Stimulated activated CD4-positive, alpha-beta T cell treated with anti-CD3 and anti-CD28 coated beads, Interleukin-12 subunit alpha, Interleukin-12 subunit beta, amount 100 ng/mL, for 48 hours (primary cell): ENCODE data around the gene ABHD17A.
"Not testable (repeated sequence)": the region's sequence is repeated elsewhere in the genome, so short reads cannot be mapped to it uniquely, and the experiment has no call there.

Experiments
- DNase-seq, 3 donors: peaks; one replicate each; pipeline ENCODE4 v3.0.0-alpha.2; 2020; ENCODE audit warnings: low read depth in 2 of 3, low spot score in 1 of 3

ABHD17A gene

DNA sequence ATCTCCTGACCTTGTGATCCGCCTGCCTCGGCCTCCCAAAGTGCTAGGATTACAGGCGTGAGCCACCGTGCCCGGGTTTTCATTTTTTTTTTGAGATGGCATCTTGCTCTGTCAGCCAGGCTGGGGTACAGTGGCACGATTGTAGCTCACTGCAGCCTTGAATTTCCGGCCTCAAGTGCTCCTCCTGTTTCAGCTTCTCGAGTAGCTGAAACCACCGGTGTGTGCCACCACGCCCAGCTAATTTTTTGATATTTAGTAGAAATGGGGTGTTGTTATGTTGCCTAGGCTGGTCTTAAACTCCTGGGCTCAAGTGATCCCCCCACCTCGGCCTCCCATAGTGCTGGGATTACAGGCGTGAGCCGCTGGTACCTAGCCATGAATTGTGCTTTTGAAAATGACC, 25.8 kb upstream of the ABHD17A start:
- DNase-seq: no peak

DNA sequence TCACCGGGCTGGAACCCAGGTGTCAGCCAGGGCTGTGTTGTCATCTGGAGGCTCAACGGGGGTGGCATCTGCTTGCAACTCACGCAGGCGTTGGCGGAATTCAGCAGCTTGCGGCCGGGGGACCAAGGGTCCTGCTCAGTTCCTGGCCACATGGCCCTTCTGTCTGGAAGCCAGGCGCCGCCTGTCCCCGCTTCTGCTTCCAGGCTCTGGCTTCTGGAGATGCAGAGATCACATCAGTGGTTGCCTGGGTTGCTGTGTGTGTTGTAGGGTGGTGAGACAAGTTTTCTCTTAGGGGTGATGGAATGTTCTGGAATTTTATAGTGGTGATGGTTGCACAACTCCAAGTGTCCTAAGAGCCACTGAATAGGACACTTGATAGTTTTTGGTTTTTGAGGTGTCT, 24.9 kb upstream of the ABHD17A start:
- no peak for DNase-seq

- DNase-seq: no peak
Observed at GRCh38 chr19:1909761-1910080, 24.4 kb upstream of the ABHD17A start.

DNA sequence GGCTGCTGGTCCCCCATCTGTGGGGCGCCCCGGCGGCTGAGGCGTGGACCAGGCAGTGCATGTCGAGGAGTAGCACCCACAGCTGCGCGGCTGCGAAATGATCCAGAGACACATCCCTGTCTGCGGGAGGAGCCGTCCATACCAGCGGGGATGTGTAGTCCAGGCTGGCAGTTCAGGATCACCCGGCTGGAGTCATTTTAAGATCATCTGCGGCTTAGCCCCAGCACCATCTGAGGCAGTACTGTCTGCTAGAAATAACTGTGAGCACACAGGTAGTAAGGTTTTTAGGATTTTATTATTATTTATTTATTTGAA, 23.0 kb upstream of the ABHD17A start:
- no peak for DNase-seq

DNA sequence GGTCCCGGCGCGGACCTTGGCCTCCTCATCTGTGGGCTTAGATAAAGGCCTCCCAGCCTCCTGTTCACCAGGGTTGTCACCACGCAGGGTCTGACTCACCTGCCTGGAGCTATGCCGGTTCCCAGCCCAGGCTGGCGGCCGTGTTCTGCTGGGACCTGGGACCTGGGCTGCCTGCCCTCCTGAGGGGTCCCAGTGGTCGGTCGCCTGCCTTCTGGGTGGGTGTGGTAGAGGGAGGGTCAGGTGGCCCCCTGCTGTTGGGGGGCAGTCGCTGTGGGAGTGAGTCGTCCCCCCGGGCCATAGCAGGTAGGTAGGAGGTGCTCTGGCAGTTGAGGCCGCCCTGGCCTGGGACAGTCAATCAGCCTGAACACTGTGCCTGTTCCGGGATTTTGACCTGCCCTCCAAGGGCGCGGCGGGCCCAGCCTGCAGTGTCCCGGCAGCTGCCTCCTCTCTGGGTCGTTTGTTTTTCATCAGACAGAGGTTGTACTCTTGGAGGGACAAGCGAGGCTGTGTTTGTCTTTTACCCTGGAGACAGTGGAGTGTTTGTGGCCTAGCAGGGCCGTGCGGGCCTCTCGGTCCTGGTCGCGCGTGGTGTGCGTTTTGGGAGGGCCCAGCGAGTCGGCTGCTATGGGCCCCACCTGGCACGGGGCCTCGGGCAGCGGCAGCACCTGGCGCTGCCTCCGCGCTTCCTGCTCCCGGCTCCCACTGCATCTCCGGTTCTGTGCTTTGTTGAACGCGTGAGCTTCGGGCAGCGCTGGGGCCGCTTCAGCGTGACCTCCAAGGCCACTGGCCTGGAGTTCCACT, 22.5 kb upstream of the ABHD17A start:
- no peak for DNase-seq

DNA sequence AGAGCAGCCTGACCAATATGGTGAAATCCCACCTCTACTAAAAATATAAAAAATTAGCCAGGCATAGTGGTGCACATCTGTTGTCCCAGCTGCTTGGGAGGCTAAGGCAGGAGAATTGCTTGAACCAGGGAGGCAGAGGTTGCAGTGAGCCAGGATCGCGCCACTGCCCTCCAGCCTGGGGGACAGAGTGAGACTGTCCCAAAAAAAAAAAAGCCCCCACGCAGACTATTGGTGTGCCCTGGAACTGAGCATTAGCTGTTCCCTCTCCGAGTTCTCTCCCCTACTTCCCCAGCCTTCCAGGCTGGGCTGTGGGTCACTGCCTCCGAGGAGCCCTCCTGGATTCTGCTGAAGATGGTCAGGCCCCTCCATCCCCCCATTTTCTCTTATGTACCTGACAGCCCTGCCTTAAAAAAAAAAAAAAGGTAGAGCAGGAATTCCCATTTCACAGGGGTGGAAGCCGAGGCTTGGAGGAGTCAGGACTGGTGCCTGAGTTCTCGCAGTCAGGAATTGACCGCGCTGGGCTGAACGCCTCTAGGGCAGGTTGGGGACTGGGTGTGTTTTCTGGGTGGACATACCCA, 21.8 kb upstream of the ABHD17A start:
- no peak for DNase-seq

- no peak for DNase-seq
Observed at GRCh38 chr19:1905863-1906375, 20.6 kb upstream of the ABHD17A start.

- peak; percentile 96 to 99 (median 98) for DNase-seq
Observed at GRCh38 chr19:1905110-1905862, 20.0 kb upstream of the ABHD17A start, which contains the start of the genes ADAT3 and SCAMP4. Gene ADAT3 (plus strand): TSS chr19:1905399. CDS start chr19:1912048, 6,649 bp downstream. Gene SCAMP4 (plus strand): TSS chr19:1905399. CDS start chr19:1915020, 9,621 bp downstream.

- DNase-seq: no peak
Observed at GRCh38 chr19:1904860-1905109, 19.5 kb upstream of the ABHD17A start.

DNA sequence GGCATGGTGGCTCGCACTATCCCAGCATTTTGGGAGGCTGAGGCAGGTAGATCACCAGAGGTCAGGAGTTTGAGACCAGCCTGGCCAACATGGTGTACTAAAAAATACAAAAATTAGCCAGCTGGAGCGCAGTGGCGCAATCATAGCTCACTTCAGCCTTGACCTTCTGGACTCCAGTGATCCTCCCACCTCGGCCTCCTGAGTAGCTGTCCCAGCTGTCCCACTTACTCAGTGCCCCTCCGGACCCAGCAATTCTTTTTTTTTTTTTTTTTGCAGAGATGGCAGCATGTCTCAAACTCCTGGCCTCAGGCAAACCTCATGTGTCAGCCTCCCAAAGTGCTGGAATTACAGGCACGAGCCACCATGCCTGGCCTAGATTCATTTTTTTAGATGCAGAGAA, 17.6 kb upstream of the ABHD17A start:
- DNase-seq: no peak

- no peak for DNase-seq
Observed at GRCh38 chr19:1901940-1902404, 16.7 kb upstream of the ABHD17A start.

GRCh38 chr19:1896508-1896907, 11.2 kb upstream of the ABHD17A start:
- no peak for DNase-seq

- DNase-seq: no peak
Observed at GRCh38 chr19:1893791-1894190, 8.5 kb upstream of the ABHD17A start.

DNA sequence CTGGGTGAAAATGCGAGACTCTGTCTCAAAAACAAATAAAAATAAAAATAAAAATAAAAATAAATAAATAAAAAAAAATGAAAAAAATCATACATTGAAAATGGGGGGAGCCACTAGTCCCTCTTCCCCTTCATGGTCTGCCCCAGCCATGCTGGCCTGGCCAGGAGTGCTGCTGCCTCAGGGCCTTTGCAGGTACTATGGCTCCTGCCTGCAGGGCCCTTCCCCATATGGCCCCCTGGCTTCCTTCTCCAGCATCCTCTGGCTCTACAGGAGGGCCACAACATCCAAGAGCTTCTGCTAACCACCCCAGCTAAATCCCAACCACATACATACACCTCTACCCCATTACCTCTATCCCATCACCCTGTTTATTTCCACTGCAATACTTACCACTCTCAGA, 4.6 kb upstream of the ABHD17A start:
- no peak for DNase-seq

DNA sequence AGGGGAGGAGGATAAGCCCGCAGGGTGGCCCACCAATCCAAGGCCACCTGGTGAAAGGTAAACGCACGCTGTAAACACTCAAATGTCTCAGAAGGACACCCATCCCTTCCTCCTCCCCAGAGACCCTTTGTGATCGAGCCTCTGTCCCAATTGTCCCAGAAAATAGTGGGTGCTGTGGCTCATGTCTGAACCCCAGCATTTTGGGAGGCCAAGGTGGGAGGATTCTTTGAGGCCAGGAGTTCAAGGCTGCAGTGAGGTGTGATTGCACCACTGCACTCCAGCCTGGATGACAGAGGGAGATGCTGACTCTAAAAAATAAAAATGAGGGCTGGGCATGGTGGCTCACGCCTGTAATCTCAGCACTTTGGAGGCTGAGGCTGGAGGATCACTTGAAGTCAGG, 3.1 kb upstream of the ABHD17A start:
- DNase-seq: no peak

DNA sequence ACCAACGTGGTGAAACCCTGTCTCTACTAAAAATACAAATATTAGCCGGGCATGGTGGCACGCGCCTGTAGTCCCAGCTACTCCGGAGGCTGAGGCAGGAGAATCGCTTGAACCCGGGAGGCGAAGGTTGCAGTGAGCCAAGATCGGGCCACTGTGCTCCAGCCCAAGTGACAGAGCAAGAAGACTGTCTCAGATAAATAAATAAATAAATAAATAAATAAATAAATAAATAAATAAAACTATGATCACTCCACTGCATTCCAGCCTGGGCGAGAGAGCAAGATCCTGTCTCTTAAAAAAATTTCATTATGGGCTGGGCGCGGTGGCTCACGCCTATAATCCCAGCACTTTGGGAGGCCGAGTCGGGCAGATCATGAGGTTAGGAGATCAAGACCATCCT, 1.1 kb upstream of the ABHD17A start:
- DNase-seq: not testable (repeated sequence)

DNA sequence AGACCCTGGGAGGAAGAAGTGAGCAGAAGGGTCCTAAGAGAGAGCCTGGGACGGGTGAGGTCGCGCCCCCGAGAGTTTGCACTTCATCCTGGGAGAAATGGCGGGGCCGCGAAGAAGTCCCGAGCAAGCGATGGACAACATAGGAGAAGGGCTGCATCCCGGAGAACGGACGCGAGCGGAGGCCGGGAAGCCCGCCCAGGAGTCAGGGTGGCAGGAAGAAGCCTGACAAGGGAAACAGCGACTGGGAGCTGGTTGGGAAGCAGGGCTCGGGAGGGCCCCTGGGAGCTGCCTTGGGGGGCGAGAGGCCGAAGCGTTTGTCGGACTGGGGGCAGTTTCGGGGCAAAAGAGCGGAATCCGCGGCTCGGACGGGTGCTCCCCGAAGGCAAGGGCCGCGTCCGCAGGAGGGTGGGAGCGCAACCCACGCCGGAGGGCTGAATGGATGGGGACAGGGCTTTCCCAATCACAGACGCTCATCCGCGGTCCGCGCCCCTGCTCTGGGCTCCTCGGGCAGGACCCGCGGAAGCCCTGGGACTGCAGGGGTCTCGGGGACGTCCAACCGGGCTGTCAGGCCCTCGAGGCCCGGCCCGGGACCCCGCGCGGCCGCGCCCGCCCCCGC, 469 bp downstream of the ABHD17A start:
- no peak for DNase-seq

DNA sequence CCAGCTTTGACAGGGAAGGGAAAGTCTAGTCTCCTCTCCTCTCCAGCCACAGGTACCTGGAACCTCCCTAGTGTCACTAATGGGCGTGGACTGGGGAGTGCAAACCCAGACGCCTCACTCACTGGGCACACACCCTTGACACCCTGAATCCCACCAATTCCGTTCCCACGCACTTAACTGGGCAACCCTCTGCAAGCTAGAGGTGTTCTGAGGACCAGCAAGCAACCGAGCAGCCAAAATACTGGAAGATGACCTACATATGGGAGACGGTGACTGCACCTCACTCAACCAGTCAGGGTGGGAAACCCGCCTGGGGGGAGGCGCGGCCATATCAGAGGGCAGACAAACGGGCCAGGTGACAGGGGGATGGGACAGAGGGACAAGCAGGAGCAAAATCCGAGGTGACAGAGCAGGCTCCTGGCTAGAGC, 991 bp downstream of the ABHD17A start:
- DNase-seq: no peak

DNA sequence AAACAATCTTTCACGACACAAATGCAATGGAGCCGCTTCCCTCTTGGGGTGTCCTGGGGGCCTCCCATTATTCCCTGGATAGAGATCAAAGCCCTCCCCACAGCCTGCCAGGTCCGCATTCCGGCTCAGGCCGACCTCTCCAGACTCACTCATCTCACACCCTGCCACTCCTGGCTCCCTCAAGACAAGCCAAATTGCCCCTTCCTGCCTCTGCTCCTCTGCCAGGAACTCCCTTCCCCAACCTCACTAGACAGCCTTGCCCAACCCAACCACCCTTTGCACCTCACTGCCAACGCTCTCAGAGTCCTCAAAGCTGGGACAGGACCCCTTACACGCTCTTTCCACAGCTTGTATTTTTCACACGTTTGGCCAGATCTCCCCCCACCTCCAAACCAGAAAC, 1.5 kb downstream of the ABHD17A start:
- no peak for DNase-seq

DNA sequence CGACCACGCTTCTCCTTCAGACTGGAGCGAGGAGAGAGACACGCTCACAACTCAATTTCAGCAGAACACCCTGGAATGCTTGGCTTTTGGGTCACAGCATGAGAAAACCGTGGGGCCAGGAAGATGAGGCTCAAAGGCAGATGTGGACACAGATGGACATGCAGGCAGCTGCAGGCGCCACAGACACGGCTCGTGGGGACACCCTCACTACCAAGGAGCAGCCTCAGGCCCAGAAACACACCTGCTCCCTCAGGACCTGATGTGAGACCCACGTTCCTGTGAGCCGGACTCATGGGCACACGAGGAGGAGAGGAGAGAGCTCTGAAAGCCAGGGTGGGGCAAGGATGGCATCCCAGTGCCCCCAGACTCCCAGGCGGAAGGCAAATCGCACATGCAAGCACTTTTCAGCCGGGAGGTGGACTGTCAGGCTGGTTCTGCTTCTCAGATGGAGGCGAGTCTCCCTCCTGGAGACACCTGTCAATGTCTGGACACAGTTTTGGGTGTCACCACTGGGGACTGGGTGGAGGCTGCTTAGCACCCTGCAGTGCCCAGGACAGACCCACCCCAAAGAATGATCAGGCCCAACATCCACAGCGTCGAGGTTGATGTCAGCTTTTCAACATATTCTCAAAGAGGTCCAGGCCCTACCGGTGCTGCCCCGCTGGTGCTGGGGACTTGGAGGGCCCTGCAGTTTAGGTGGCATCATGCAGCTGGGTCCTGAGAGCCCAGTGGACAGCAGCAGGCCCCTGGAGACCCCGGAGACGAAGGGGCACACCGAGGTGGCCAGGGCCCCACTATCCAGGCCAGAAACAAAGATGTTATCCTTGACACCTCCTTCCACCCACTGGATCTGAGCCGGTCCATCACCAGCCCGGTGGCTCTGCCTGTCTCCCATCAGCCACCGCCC, 2.3 kb downstream of the ABHD17A start:
- no peak for DNase-seq
